K562 (cell line): ENCODE results near the gene INPP5D. TPM values are rescaled to one million over a fixed set of nuclear protein-coding genes. Genes with fewer than 3 reads are reported as not detected.
A peak's percentile ranks its signal among the peaks of the same experiment; 100 is the strongest.

Source experiments
- ATAC-seq: fragments of 200-7000 bp; cut with Tn5 transposase; 3 replicates; pipeline ENCODE4 v1.9.1; 2020; ENCODE audit warnings: moderate library complexity
- BruUV-seq: library from RNA; stranded (reverse); fragments of 400-500 nt; replicated peaks from 2 replicates; lab custom pipeline; 2021; lab: Mats Ljungman, UMichigan
- CTCF ChIA-PET: fragments of 300-600 bp; formaldehyde crosslinking; extraction: SDS; loops from one replicate; lab custom pipeline; 2021; ENCODE audit warnings: low intra/inter-chr PET ratio; lab: Yijun Ruan, JAX
- POLR2A ChIA-PET: fragments of 300-600, 350-650 bp; sonication (Branson Sonifier 250); formaldehyde crosslinking; extraction: SDS; loops from one replicate; lab custom pipeline; 2021; ENCODE audit warnings: antibody characterized with exemption, inconsistent platforms; lab: Yijun Ruan, JAX
- DNase-seq, 4 experiments: peaks; one replicate each; pipeline versions ENCODE4 v3.0.0 to v3.0.0-alpha.2; 2011 to 2018; ENCODE audit warnings: low spot score in 3 of 4, mixed read lengths in 3 of 4; ENCODE audit errors: extremely low read depth in 1 of 4
- FAIRE-seq: peaks from 2 replicates; lab custom pipeline; 2011; peaks lifted over from hg19 to GRCh38; lab: Jason Lieb, UNC
- H2AFZ ChIP-seq: 2 replicates; pipeline ENCODE4 v1.6.0; 2011; ENCODE audit warnings: low read depth, low read length, control low read depth, inconsistent platforms
- H3K27ac ChIP-seq: fragments of 200-600 bp; 3 replicates; pipeline ENCODE4 v1.8.0; 2011; ENCODE audit warnings: low read depth, mild to moderate bottlenecking, control low read depth, inconsistent platforms, low read length, moderate library complexity, mixed read lengths; ENCODE audit errors: extremely low read depth
- H3K27me3 ChIP-seq, 2 experiments: fragments of 300-600 bp in 1 of 2; 2 replicates in 1 of 2; 3 replicates in 1 of 2; pipeline versions ENCODE4 v1.6.0 to v1.8.0; 2011; ENCODE audit warnings: inconsistent platforms in 2 of 2, low read length in 2 of 2, mild to moderate bottlenecking in 1 of 2, mixed read lengths in 1 of 2, moderate library complexity in 1 of 2; ENCODE audit not compliant: control insufficient read depth in 2 of 2, insufficient read depth in 2 of 2
- H3K36me3 ChIP-seq: fragments of 300-600 bp; 3 replicates; pipeline ENCODE4 v1.8.0; 2011; ENCODE audit warnings: mild to moderate bottlenecking, low read length, inconsistent platforms; ENCODE audit not compliant: control insufficient read depth, insufficient read depth
- H3K4me1 ChIP-seq, 2 experiments: fragments of 200-600 bp in 1 of 2; replicated peaks in 1 of 2; 2 replicates in 1 of 2; 3 replicates in 1 of 2; pipeline versions ENCODE4 v1.5.1 to v1.8.0; 2011; ENCODE audit warnings: inconsistent platforms in 2 of 2, low read length in 2 of 2, mild to moderate bottlenecking in 1 of 2, mixed read lengths in 1 of 2, moderate library complexity in 1 of 2; ENCODE audit not compliant: control insufficient read depth in 2 of 2, insufficient read depth in 2 of 2
- H3K4me2 ChIP-seq: 2 replicates; pipeline ENCODE4 v1.6.1; 2011; ENCODE audit warnings: low read length, control low read depth, inconsistent platforms, mixed read lengths; ENCODE audit not compliant: insufficient read depth
- H3K4me3 ChIP-seq: fragments of 200-600 bp; sonication (generic), shearing (Covaris generic); 2 replicates; pipeline ENCODE4 v1.5.1; 2016; ENCODE audit warnings: control low read depth, inconsistent platforms
- H3K79me2 ChIP-seq: fragments of 200-600 bp; 3 replicates; pipeline ENCODE4 v1.8.0; 2011; ENCODE audit warnings: low read length, inconsistent platforms; ENCODE audit not compliant: control insufficient read depth, insufficient read depth
- H3K9ac ChIP-seq, 2 experiments: 2 replicates each; pipeline versions ENCODE4 v1.6.0 to v1.6.1; 2011; ENCODE audit warnings: low read depth in 2 of 2, low read length in 2 of 2, control low read depth in 1 of 2, inconsistent platforms in 1 of 2, mild to moderate bottlenecking in 1 of 2, mixed read lengths in 1 of 2; ENCODE audit not compliant: insufficient read depth in 1 of 2
- H3K9me1 ChIP-seq: one replicate; pipeline ENCODE4 v1.6.0; 2011; ENCODE audit warnings: inconsistent platforms, mild to moderate bottlenecking, low read length, moderate library complexity; ENCODE audit not compliant: control insufficient read depth, insufficient read depth
- H3K9me3 ChIP-seq: replicated peaks from 2 replicates; pipeline ENCODE4 v1.5.1; 2011; ENCODE audit warnings: low read depth, low read length, inconsistent platforms; ENCODE audit not compliant: control insufficient read depth, insufficient read depth
- H4K20me1 ChIP-seq: replicated peaks from 2 replicates; pipeline ENCODE4 v1.6.1; 2011; ENCODE audit warnings: low read length, inconsistent platforms, mixed read lengths; ENCODE audit not compliant: control insufficient read depth, insufficient read depth
- POLR3G ChIP-seq: IDR thresholded peaks from 2 replicates; pipeline ENCODE4 v1.6.1; 2011; ENCODE audit not compliant: insufficient read length, insufficient replicate concordance; ENCODE audit errors: extremely low read depth
- SMARCB1 ChIP-seq: IDR thresholded peaks from 2 replicates; pipeline ENCODE4 v1.6.1; 2011; ENCODE audit warnings: improper control_type of control experiment, low read depth; ENCODE audit not compliant: insufficient read length
- WGBS: fragments of 100-300 bp; shearing (Covaris generic); methylation state at CpG from one replicate; pipeline ENCODE4 v1.1.6; 2016; ENCODE audit warnings: low coverage, mixed read lengths; ENCODE audit not compliant: insufficient coverage; ENCODE audit errors: missing lambda C conversion rate; 5-methylcytosine and 5-hydroxymethylcytosine counted together
- in situ Hi-C: fragments of 300-500 bp; cut with MboI; formaldehyde crosslinking; loops from 4 replicates; pipeline ENCODE4 v1.15.0; 2018; ENCODE audit warnings: inconsistent platforms, mixed read lengths
- intact Hi-C: fragments of 100-400 bp; cut with micrococcal nuclease; formaldehyde crosslinking; loops from 2 replicates; pipeline ENCODE4 v1.14.2; 2022
- polyA plus RNA-seq, 8 experiments: library from polyadenylated mRNA; depleted of rRNA in 4 of 8; stranded (reverse) in 5 of 8; unstranded in 3 of 8; fragments of >200 nt; fragmentation: Nextera tagmentation in 2 of 8; fragmentation: Illumina TruSeq in 1 of 8; extraction: Ambion mirVana in 2 of 8; extraction: Trizol in 1 of 8; gene quantifications; 2 replicates each; pipeline versions ENCODE4 v1.2.1 to v1.2.3, GENCODE V29; 2011 to 2014; ENCODE audit warnings: inconsistent platforms in 1 of 8, missing spikeins in 1 of 8
- total RNA-seq, 7 experiments: library from RNA; depleted of rRNA in 6 of 7; stranded (reverse); fragments of >200 nt in 6 of 7; fragmentation: Illumina TruSeq in 2 of 7; extraction: Trizol in 2 of 7; gene quantifications; 2 replicates each; pipeline versions ENCODE4 v1.2.1 to v1.2.3, GENCODE V29; 2011 to 2021; ENCODE audit warnings: low replicate concordance in 1 of 7
- TF ChIP-seq, protein P1 (sequence below): fragments of 450-650 bp; IDR thresholded peaks from 2 replicates; pipeline ENCODE4 v1.7.0; 2016; ENCODE audit warnings: borderline replicate concordance
- TF ChIP-seq, protein P2 (sequence below): fragments of 450-650 bp; IDR thresholded peaks from 2 replicates; pipeline ENCODE4 v1.6.1; 2018; ENCODE audit not compliant: partially characterized antibody

The INPP5D gene
- total and polyA plus RNA-seq, 9 of the 15 experiments (the other 6 are each of a cell fraction or from before 2014, with no cell fraction given), result 0.55 to 6.2 (median 2.2) TPM

DNA sequence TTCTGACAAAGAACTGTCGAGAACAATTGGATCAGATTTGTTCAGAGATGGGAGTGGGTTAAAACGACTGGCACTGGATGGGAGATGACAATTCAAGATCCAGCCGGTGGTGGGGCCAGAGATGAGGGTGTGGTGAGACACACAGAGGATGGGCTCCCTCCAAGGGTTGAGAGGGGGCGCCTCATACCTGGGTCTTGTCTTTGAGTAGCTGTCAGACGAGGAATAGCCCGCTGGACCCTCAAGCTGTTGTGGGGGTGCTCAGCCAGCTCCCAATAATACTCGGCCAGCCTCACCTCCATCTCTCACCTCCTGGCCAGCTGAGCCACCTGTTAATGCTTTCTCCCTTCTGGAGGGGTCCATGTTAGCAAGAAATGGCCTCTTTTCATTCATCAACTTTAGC lies 14.0 kb downstream of the INPP5D start (continued):
- TF ChIP-seq SMARCB1 (no peak), POLR3G (no peak)

DNA sequence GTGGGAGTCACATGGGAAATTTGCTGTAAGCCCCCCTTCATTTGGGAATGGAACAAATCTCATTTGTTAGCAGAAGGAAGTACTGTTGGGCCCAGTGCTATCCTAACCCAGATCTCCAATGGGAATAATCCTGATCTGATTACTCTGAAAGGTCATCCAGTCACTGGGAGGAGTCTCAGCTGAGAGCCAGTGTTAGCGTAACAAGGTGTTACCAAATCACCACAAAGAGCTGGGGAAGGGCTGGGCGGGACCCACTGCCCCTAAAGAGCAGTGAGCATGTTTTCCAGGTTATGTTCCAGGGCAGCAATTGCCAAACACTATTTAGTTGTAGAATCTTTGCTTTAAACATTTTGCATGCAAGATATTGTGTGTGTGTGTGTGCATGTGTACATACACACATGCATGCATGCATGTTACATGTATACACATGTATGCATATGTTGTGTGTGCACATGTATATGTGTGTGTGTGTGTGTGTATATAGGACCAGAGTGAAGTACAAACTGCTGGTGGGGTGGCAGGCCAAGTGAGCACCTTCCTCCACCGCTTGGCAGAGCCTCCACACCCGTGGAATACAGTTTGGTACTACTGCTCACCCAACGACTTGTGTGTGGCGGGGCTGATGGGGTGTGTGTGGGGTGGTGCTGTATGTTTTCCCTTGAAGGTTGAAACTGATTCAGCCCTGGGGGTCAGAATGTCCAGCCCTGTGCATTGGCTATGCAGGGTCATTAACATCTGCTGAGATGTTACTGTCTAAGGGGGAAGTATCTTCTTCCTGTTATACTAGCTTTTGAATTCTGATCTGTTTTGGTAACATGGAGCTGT lies 15.2 kb downstream of the INPP5D start:
- in situ Hi-C loops, result no loop called here
- FAIRE-seq (no peak), DNase-seq (no peak), ATAC-seq (no peak)
- WGBS, result 86% methylated on average over 5 of the region's 6 CpGs
- peak overlapping the region; percentile 44; the same call in 1 of the 2 replicates for H2AFZ ChIP-seq
- BruUV-seq, result no TSS peak
- H3K27me3 ChIP-seq, result no peaks in the 10 kb centered on the region
- no peaks in the 10 kb centered on the region for H4K20me1 ChIP-seq
- POLR2A ChIA-PET, result no interaction called here
- CTCF ChIA-PET, result no interaction called here
- H3K4me2 ChIP-seq, result no peak overlapping the region
- no peaks in the 10 kb centered on the region for H3K9me1 ChIP-seq
- no peaks in the 10 kb centered on the region for H3K36me3 ChIP-seq
- H3K4me1 ChIP-seq, result peaks cover 11 to 13% of the 10 kb centered on the region in 2 experiments; a peak in 4 of 5 replicates
- H3K79me2 ChIP-seq, result no peaks in the 10 kb centered on the region
- TF ChIP-seq, protein P1, sequence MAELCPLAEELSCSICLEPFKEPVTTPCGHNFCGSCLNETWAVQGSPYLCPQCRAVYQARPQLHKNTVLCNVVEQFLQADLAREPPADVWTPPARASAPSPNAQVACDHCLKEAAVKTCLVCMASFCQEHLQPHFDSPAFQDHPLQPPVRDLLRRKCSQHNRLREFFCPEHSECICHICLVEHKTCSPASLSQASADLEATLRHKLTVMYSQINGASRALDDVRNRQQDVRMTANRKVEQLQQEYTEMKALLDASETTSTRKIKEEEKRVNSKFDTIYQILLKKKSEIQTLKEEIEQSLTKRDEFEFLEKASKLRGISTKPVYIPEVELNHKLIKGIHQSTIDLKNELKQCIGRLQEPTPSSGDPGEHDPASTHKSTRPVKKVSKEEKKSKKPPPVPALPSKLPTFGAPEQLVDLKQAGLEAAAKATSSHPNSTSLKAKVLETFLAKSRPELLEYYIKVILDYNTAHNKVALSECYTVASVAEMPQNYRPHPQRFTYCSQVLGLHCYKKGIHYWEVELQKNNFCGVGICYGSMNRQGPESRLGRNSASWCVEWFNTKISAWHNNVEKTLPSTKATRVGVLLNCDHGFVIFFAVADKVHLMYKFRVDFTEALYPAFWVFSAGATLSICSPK, result no peak
- TF ChIP-seq, protein P2, sequence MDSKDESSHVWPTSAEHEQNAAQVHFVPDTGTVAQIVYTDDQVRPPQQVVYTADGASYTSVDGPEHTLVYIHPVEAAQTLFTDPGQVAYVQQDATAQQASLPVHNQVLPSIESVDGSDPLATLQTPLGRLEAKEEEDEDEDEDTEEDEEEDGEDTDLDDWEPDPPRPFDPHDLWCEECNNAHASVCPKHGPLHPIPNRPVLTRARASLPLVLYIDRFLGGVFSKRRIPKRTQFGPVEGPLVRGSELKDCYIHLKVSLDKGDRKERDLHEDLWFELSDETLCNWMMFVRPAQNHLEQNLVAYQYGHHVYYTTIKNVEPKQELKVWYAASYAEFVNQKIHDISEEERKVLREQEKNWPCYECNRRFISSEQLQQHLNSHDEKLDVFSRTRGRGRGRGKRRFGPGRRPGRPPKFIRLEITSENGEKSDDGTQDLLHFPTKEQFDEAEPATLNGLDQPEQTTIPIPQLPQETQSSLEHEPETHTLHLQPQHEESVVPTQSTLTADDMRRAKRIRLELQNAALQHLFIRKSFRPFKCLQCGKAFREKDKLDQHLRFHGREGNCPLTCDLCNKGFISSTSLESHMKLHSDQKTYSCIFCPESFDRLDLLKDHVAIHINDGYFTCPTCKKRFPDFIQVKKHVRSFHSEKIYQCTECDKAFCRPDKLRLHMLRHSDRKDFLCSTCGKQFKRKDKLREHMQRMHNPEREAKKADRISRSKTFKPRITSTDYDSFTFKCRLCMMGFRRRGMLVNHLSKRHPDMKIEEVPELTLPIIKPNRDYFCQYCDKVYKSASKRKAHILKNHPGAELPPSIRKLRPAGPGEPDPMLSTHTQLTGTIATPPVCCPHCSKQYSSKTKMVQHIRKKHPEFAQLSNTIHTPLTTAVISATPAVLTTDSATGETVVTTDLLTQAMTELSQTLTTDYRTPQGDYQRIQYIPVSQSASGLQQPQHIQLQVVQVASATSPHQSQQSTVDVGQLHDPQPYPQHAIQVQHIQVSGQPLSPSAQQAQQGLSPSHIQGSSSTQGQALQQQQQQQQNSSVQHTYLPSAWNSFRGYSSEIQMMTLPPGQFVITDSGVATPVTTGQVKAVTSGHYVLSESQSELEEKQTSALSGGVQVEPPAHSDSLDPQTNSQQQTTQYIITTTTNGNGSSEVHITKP, result peak; percentile 48
- H3K9ac ChIP-seq, result no peak overlapping the region; a peak in 1 of 4 replicates
- H3K4me3 ChIP-seq, result no peak overlapping the region
- H3K27ac ChIP-seq, result no peak overlapping the region
- intact Hi-C loops, result no loop called here
- H3K9me3 ChIP-seq, result peaks cover 3% of the 10 kb centered on the region; the same call in 1 of the 2 replicates
